Uterus (tissue), 4 donors: ENCODE results near the gene MTARC2. TPM values are rescaled to one million over a fixed set of nuclear protein-coding genes. Genes with fewer than 3 reads are reported as not detected.
"Not testable (repeated sequence)": the region's sequence is repeated elsewhere in the genome, so short reads cannot be mapped to it uniquely, and the experiment has no call there.

Source experiments
- DNase-seq, 2 donors: peaks; one replicate each; pipeline ENCODE4 v3.0.0-alpha.2; 2019 to 2020
- H3K27ac ChIP-seq, 2 donors: fragments of 200-600 bp; sonication (generic); 1 replicate in 1 of 2; 2 replicates in 1 of 2; pipeline ENCODE4 v1.5.1; 2016 to 2018
- H3K27me3 ChIP-seq, 2 donors: fragments of 200-600 bp; sonication (generic); one replicate each; pipeline ENCODE4 v1.5.1; 2018 to 2019; ENCODE audit warnings: control low read depth in 1 of 2
- H3K36me3 ChIP-seq, 2 donors: fragments of 200-600 bp; sonication (generic); one replicate each; pipeline ENCODE4 v1.5.1; 2019; ENCODE audit warnings: control low read depth in 1 of 2
- H3K4me1 ChIP-seq, 2 donors: fragments of 200-600 bp; sonication (generic); one replicate each; pipeline ENCODE4 v1.5.1; 2018 to 2019; ENCODE audit warnings: control low read depth in 1 of 2
- H3K4me3 ChIP-seq, 2 donors: fragments of 200-600 bp; sonication (generic); 1 replicate in 1 of 2; 2 replicates in 1 of 2; pipeline ENCODE4 v1.5.1; 2018 to 2019; ENCODE audit warnings: mild to moderate bottlenecking in 1 of 2
- H3K9me3 ChIP-seq, 2 donors: fragments of 200-600 bp; sonication (generic); one replicate each; pipeline ENCODE4 v1.5.1; 2019; ENCODE audit warnings: control low read depth in 1 of 2
- POLR2A ChIP-seq, 2 donors: fragments of 450-650 bp; IDR thresholded peaks; one replicate each; pipeline ENCODE4 v1.6.1; 2016; ENCODE audit warnings: antibody characterized with exemption in 2 of 2, mild to moderate bottlenecking in 1 of 2, moderate library complexity in 1 of 2
- intact Hi-C: fragments of 100-400 bp; cut with DNase I; formaldehyde crosslinking; loops from one replicate; pipeline ENCODE4 v1.15.1; 2023; ENCODE audit warnings: low total_unique reads
- total RNA-seq, 4 donors: library from RNA; depleted of rRNA in 3 of 4; stranded (reverse); fragments of >200 nt in 3 of 4; gene quantifications; one replicate each; pipeline versions ENCODE4 v1.1.0 to v1.2.4, GENCODE V29; 2014 to 2023
- TF ChIP-seq, protein P1 (sequence below), 4 experiments: fragments of 200-600 bp in 2 of 4; fragments of 450-650 bp in 2 of 4; sonication (generic) in 2 of 4; IDR thresholded peaks; one replicate each; pipeline ENCODE4 v1.5.1; 2016 to 2019; ENCODE audit warnings: antibody characterized with exemption in 4 of 4, mild to moderate bottlenecking in 2 of 4, moderate library complexity in 1 of 4
- donor health status: DM: yes; HTN: yes; CAD: no.

Gene MTARC2
- total RNA-seq, 4 donors from 2014 or later: 1.5 to 24.6 (median 6.8) TPM

DNA sequence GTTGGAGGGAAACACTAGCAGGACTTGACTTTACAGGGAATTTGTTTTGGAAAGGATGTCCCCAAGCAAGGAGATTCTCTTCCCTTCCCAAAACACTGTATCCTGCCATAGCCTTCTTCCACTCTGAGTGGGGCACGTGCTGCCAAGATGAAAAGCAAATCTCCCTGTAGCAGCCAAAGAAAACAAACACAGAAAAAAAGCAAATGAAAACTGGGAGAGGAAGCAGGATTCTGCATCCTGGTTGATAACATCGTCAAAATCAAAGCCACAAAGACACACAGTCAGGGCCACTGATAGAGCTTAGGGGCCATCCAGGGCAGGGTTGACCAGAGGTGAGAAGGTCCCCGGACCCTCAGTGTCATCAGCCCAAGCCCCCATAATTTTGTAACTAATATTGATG, 16.0 kb upstream of the MTARC2 start:
- intact Hi-C loops: no loop called here
- Histone ChIP-seq H3K27me3 (no peaks in the 10 kb centered on the region), H3K9me3 (no peaks in the 10 kb centered on the region), H3K4me3 (no peak overlapping the region), H3K4me1 (no peaks in the 10 kb centered on the region), H3K27ac (peak overlapping the region; percentile 48 to 67), H3K36me3 (no peaks in the 10 kb centered on the region)
- TF ChIP-seq POLR2A (IDR thresholded peaks at IDR 0.05): no peak
- TF ChIP-seq, protein P1, sequence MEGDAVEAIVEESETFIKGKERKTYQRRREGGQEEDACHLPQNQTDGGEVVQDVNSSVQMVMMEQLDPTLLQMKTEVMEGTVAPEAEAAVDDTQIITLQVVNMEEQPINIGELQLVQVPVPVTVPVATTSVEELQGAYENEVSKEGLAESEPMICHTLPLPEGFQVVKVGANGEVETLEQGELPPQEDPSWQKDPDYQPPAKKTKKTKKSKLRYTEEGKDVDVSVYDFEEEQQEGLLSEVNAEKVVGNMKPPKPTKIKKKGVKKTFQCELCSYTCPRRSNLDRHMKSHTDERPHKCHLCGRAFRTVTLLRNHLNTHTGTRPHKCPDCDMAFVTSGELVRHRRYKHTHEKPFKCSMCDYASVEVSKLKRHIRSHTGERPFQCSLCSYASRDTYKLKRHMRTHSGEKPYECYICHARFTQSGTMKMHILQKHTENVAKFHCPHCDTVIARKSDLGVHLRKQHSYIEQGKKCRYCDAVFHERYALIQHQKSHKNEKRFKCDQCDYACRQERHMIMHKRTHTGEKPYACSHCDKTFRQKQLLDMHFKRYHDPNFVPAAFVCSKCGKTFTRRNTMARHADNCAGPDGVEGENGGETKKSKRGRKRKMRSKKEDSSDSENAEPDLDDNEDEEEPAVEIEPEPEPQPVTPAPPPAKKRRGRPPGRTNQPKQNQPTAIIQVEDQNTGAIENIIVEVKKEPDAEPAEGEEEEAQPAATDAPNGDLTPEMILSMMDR (IDR thresholded peaks at IDR 0.05): no peak
- no peak for DNase-seq

DNA sequence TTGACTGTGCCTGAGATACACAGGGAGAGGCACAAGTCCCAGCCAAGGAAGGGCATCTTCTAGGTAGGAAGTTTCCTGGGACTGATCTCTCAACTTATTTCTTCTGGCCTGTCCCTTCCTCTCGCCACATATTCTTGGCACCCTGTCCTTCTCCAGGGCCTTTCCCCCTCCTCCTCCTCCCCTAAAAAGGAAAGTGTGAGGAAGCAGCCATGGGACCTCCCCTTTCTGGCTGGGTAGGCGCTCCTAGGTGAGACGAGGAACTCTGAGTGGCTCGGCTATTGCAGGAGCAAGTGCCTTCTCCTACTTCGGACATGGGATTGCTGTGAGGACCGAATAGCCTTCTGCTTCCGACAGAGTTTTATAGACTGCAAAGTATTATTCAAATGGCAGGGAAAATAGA, 15.5 kb upstream of the MTARC2 start:
- DNase-seq: no peak
- no peaks in the 10 kb centered on the region for H3K9me3 ChIP-seq

DNA sequence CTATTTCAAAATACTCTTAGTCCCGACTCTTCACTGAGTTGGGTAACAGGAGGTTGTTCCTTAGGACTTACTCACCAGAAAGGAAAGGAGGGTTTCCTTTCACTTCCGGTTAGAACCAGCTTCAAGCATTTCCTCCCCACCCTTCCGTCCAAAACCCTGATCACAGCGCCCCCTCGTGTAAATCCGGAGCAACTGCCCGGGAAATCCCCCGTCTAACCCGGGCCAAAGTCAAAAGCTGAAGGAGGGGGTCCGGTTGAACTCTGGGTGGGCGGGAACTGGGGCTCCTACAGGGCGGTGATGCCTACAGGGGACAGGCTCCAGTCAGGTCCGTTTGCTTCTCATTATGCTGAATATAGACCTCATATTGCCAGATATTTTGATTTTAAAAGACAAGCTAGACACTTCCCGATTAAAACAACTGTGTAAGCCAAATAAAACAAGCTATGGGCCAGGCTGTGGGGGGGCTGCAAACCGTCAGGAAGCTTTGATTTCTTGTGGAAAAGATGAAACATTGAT, 15.0 kb upstream of the MTARC2 start:
- H3K9me3 ChIP-seq: no peaks in the 10 kb centered on the region
- peak overlapping the region; percentile 48 to 67 for H3K27ac ChIP-seq
- H3K4me3 ChIP-seq: no peak overlapping the region
- no peaks in the 10 kb centered on the region for H3K4me1 ChIP-seq
- intact Hi-C loops: no loop called here
- H3K27me3 ChIP-seq: no peaks in the 10 kb centered on the region
- no peak for TF ChIP-seq POLR2A (IDR thresholded peaks at IDR 0.05)
- TF ChIP-seq, protein P1 (IDR thresholded peaks at IDR 0.05): peak; percentile 56 to 77 (median 66)
- no peaks in the 10 kb centered on the region for H3K36me3 ChIP-seq
- DNase-seq: peak; percentile 60 to 63

More for the DNA sequence above, 15.5 kb upstream of the MTARC2 start:
- no peak for TF ChIP-seq POLR2A (IDR thresholded peaks at IDR 0.05)
- TF ChIP-seq, protein P1 (IDR thresholded peaks at IDR 0.05): no peak
- Histone ChIP-seq H3K27me3 (no peaks in the 10 kb centered on the region), H3K36me3 (no peaks in the 10 kb centered on the region), H3K4me1 (no peaks in the 10 kb centered on the region), H3K27ac (peak overlapping the region; percentile 48 to 67), H3K4me3 (no peak overlapping the region)
- intact Hi-C loops: no loop called here

DNA sequence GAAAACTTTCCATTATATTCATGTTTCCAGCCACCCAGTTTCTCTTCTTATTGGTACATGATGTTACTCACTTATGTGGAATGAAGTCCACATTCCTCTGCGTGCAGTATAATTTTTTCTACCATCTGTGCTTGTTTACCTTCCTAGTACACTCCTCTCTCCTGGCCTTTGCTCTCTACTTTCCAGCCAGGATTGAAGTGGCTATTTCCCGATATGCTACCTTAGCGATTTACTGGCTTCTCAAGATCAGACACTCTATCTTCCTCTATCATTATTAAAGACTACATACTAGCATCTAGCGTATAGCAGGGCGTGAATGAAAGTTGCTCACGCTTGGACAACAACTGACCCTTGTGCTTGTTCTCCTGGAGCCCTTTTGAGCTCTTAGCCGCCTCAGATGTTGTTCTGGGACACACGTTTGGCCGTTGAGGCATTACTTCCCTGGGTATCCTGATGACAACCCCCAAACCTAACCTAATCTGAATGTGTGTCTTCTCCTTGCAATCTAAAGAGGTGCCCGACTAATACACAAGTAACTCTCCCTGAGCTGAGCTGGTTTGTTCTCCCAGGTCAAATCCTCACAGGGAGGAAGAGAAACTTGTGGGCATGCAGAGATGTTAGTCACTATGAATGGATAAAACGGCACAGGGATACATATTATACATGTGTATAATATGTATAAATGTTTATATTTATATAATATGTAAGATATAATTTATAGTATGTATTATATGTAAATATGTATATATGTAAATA, 13.4 kb upstream of the MTARC2 start:
- Histone ChIP-seq H3K27ac (no peak overlapping the region), H3K4me3 (no peak overlapping the region), H3K4me1 (no peaks in the 10 kb centered on the region), H3K27me3 (no peaks in the 10 kb centered on the region), H3K9me3 (no peaks in the 10 kb centered on the region), H3K36me3 (no peaks in the 10 kb centered on the region)
- no peak for DNase-seq
- TF ChIP-seq POLR2A (IDR thresholded peaks at IDR 0.05): no peak
- TF ChIP-seq, protein P1 (IDR thresholded peaks at IDR 0.05): no peak
- intact Hi-C loops: no loop called here

DNA sequence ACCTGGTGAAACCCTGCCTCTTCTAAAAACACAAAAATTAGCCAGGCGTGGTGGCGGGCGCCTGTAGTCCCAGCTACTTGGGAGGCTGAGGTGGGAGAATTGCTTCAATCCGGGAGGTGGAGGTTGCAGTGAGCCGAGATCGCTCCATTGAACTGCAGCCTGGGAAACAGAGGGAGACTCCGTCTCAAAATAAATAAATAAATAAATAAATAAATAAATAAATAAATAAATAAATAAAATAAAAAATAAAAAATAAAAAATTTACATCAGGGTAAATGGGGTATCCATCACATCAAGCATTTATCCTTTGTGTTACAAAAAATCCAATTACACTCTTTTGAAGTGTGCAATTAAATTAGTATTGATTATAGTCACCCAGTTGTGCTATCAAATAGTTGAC, 11.8 kb upstream of the MTARC2 start:
- H3K27ac ChIP-seq, intact Hi-C loops, H3K9me3 ChIP-seq, H3K4me3 ChIP-seq, DNase-seq, H3K4me1 ChIP-seq, H3K27me3 ChIP-seq, H3K36me3 ChIP-seq: not testable (repeated sequence)
